Lower leg skin (tissue), 4 donors: Measurements from ENCODE around the gene RLF. TPM values are rescaled to one million over a fixed set of nuclear protein-coding genes. Genes with fewer than 3 reads are reported as not detected.
"Not testable (repeated sequence)": the region's sequence is repeated elsewhere in the genome, so short reads cannot be mapped to it uniquely, and the experiment has no call there.

Experiments
- DNase-seq, 2 donors: peaks; one replicate each; pipeline ENCODE4 v3.0.0-alpha.2; 2019; ENCODE audit warnings: low spot score in 2 of 2
- H3K4me3 ChIP-seq: fragments of 200-600 bp; sonication (generic); 2 replicates; pipeline ENCODE4 v1.5.1; 2017; ENCODE audit warnings: mild to moderate bottlenecking, low read depth; ENCODE audit not compliant: poor library complexity, severe bottlenecking
- CTCF ChIP-seq, 3 donors: fragments of 450-650 bp; IDR thresholded peaks; one replicate each; pipeline ENCODE4 v1.5.1; 2016; ENCODE audit warnings: antibody characterized with exemption in 3 of 3, mild to moderate bottlenecking in 3 of 3, moderate library complexity in 2 of 3
- POLR2A ChIP-seq, 2 donors: fragments of 450-650 bp; IDR thresholded peaks; one replicate each; pipeline ENCODE4 v1.6.1; 2016 to 2017; ENCODE audit warnings: antibody characterized with exemption in 2 of 2, mild to moderate bottlenecking in 1 of 2, moderate library complexity in 1 of 2
- WGBS, 2 donors: methylation state at CpG; one replicate each; pipeline ENCODE4 v1.1.5; 2018; 5-methylcytosine and 5-hydroxymethylcytosine counted together
- intact Hi-C: fragments of 100-400 bp; cut with DNase I; formaldehyde crosslinking; loops from one replicate; pipeline ENCODE4 v1.15.0; 2023; ENCODE audit warnings: low total_unique reads
- total RNA-seq, 4 donors: library from RNA; depleted of rRNA; stranded (reverse); fragments of >200 nt; gene quantifications; one replicate each; pipeline ENCODE4 v1.1.0, GENCODE V29; 2016

RLF gene
- total RNA-seq, 4 donors from 2014 or later, result 22.8 to 30.9 (median 25.3) TPM

- DNase-seq, result no peak
- no peak overlapping the region for H3K4me3 ChIP-seq
- WGBS, 2 donors, result 94 to 96% methylated on average over 5 of the region's 5 CpGs
- TF ChIP-seq CTCF (IDR thresholded peaks at IDR 0.05), result no peak
- no peak for TF ChIP-seq POLR2A (IDR thresholded peaks at IDR 0.05)
- intact Hi-C loops, result no loop called here
Measured at GRCh38 chr1:40218333-40218732, 57.1 kb downstream of the RLF start.

GRCh38 chr1:40221471-40221905 lies 60.3 kb downstream of the RLF start:
- DNase-seq, H3K4me3 ChIP-seq, intact Hi-C loops: not testable (repeated sequence)
- 95% methylated on average over 18 of the region's 18 CpGs for WGBS, 2 donors

DNA sequence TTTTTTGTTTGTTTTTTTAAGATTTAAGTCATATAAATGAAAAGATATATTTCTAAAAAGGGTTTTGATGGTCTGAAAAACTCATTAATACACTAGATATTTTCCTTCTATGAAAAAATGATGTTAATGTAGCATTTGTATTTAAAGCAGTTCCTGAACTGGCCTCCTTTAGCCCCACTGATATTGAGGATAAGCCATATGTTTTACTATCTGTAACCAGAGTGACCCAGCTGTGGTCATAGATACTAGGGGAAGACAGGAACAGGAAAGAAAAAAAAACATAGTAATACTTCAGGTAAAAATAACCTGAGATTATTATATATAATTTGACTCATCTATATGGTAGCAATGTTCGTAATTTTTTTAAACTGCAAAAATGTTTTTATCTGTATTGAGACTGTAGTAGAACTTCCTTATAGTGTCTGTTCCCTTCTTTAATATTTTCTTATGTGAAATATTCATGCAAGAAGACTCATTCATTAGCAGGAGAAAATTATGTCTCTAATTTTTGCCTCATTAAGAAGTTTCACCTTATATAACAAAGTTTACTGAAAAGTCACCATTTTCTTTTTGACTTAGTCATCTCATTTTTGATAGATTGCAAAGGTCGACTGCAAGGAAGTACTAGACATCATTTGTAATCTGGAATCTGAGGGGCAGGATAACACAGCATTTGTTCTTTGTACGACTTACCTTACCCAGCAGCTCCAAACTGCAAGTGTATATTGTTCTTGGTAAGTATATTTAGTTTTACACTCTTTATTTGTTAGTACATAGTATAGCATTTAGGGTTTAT lies 61.0 kb downstream of the RLF start:
- no peak overlapping the region for H3K4me3 ChIP-seq
- WGBS, 2 donors, result 86 to 87% methylated on average over 3 of the region's 3 CpGs
- intact Hi-C loops, result no loop called here
- TF ChIP-seq POLR2A (IDR thresholded peaks at IDR 0.05) (no peak), CTCF (IDR thresholded peaks at IDR 0.05) (no peak)
- no peak for DNase-seq

- TF ChIP-seq CTCF (IDR thresholded peaks at IDR 0.05), result no peak
- TF ChIP-seq POLR2A (IDR thresholded peaks at IDR 0.05), result no peak
- 91 to 94% methylated on average over 6 of the region's 6 CpGs for WGBS, 2 donors
- H3K4me3 ChIP-seq, result no peak overlapping the region
- no peak for DNase-seq
- intact Hi-C loops, result no loop called here
Measured at GRCh38 chr1:40224040-40224439, 62.9 kb downstream of the RLF start.

DNA sequence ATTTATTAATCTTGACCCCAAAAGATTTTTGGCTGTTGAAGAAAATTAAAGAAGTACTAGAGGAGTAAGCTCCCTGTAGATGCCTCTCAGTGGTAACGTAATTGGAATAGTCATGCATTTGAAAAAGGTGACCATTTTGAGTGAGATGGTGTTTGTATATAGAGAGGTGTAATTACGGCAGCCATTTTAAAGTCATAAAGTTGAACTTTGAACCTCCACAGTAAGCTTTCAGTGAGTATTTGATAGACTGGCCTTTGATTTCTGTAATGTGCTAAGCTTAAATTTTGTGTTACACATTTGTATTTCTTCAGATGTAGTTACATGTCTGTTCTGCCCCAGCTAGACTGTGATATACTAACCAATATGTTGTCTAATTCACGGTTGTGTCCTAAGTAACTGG lies 65.0 kb downstream of the RLF start:
- intact Hi-C loops, result no loop called here
- 89 to 91% methylated on average over 3 of the region's 3 CpGs for WGBS, 2 donors
- TF ChIP-seq POLR2A (IDR thresholded peaks at IDR 0.05) (no peak), CTCF (IDR thresholded peaks at IDR 0.05) (no peak)
- no peak for DNase-seq
- H3K4me3 ChIP-seq, result no peak overlapping the region

GRCh38 chr1:40232444-40232843 lies 71.3 kb downstream of the RLF start:
- WGBS, 2 donors, result 89% methylated on average over 4 of the region's 4 CpGs
- no peak for DNase-seq
- no peak overlapping the region for H3K4me3 ChIP-seq
- no peak for TF ChIP-seq POLR2A (IDR thresholded peaks at IDR 0.05)
- intact Hi-C loops, result no loop called here

DNA sequence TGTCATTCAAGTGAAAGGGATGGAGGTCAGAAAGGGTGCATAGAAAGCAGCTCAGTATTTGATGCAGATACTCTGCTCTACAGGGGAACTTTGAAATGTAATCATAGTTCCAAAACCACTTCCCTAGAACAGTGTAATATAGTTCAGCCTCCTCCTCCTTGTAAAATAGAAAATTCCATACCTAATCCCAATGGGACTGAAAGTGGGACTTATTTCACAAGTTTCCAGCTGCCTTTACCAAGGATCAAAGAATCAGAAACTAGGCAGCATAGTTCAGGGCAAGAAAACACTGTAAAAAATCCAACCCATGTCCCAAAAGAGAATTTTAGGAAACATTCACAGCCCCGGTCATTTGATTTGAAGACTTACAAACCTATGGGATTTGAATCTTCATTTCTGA lies 78.4 kb downstream of the RLF start:
- no peak overlapping the region for H3K4me3 ChIP-seq
- intact Hi-C loops, result no loop called here
- 90 to 96% methylated on average over 1 of the region's 1 CpG for WGBS, 2 donors
- no peak for DNase-seq
- no peak for TF ChIP-seq CTCF (IDR thresholded peaks at IDR 0.05)
- no peak for TF ChIP-seq POLR2A (IDR thresholded peaks at IDR 0.05)
